HepG2 (cell line): ENCODE results near the gene HORMAD2. TPM values are rescaled to one million over a fixed set of nuclear protein-coding genes. Genes with fewer than 3 reads are reported as not detected.
A peak's percentile ranks its signal among the peaks of the same experiment; 100 is the strongest.

Experiments used
- GATAD2A ChIP-seq: IDR thresholded peaks from 2 replicates; pipeline ENCODE4 v1.6.1; 2016
- HNRNPUL1 ChIP-seq: fragments of 200-400 bp; formaldehyde crosslinking; IDR thresholded peaks from 2 replicates; pipeline ENCODE4 v1.6.1; 2017; ENCODE audit warnings: low read depth, mild to moderate bottlenecking, low read length, moderate library complexity
- KDM4B ChIP-seq: sonication (generic); formaldehyde crosslinking; IDR thresholded peaks from 2 replicates; pipeline ENCODE4 v1.4.0; 2020; ENCODE audit warnings: missing genetic modification reagents
- RBM39 ChIP-seq: fragments of 200-400 bp; formaldehyde crosslinking; IDR thresholded peaks from one replicate; pipeline ENCODE4 v1.6.1; 2018; ENCODE audit warnings: antibody characterized with exemption, mild to moderate bottlenecking, low read depth, low read length; ENCODE audit not compliant: poor library complexity, severe bottlenecking
- RNF2 ChIP-seq: fragments of 450-650 bp; conservative IDR thresholded peaks from 2 replicates; pipeline ENCODE4 v1.6.1; 2016; ENCODE audit warnings: low read depth
- SALL1 ChIP-seq: sonication (generic); formaldehyde crosslinking; IDR thresholded peaks from 2 replicates; pipeline ENCODE4 v1.8.0; 2022; ENCODE audit warnings: mild to moderate bottlenecking, missing genetic modification reagents
- TAF15 ChIP-seq: fragments of 200-400 bp; formaldehyde crosslinking; IDR thresholded peaks from one replicate; pipeline ENCODE4 v1.6.1; 2018; ENCODE audit warnings: mild to moderate bottlenecking, low read depth, low read length; ENCODE audit not compliant: poor library complexity, severe bottlenecking
- ZNF205 ChIP-seq: IDR thresholded peaks from 2 replicates; pipeline ENCODE4 v1.6.1; 2018; ENCODE audit warnings: missing biosample characterization, missing genetic modification reagents
- ZNF644 ChIP-seq: IDR thresholded peaks from 2 replicates; pipeline ENCODE4 v1.6.1; 2016; ENCODE audit warnings: low read depth
- ZNF772 ChIP-seq: sonication (generic); formaldehyde crosslinking; IDR thresholded peaks from 2 replicates; pipeline ENCODE4 v1.5.0; 2020; ENCODE audit warnings: mild to moderate bottlenecking, missing genetic modification reagents
- ZSCAN12 ChIP-seq: sonication (generic); formaldehyde crosslinking; IDR thresholded peaks from 2 replicates; pipeline ENCODE4 v1.9.0; 2021; ENCODE audit warnings: mild to moderate bottlenecking, missing genetic modification reagents
- polyA plus RNA-seq, 8 experiments: library from polyadenylated mRNA; depleted of rRNA in 3 of 8; stranded (reverse) in 7 of 8; unstranded in 1 of 8; fragments of >200 nt; fragmentation: Illumina TruSeq in 4 of 8; extraction: Trizol in 4 of 8; gene quantifications; 2 replicates each; pipeline versions ENCODE4 v1.2.1 to v1.2.3, GENCODE V29; 2011 to 2016; ENCODE audit warnings: low read depth in 4 of 8, missing spikeins in 1 of 8, mixed read lengths in 1 of 8; ENCODE audit not compliant: insufficient read depth in 1 of 8
- total RNA-seq, 5 experiments: library from RNA; depleted of rRNA; stranded (reverse); fragments of >200 nt; fragmentation: Illumina TruSeq; extraction: Trizol; gene quantifications; 2 replicates each; pipeline ENCODE4 v1.2.3, GENCODE V29; 2016; ENCODE audit warnings: low read depth in 1 of 5
- TF ChIP-seq, protein P1 (sequence below): sonication (generic); formaldehyde crosslinking; IDR thresholded peaks from 2 replicates; pipeline ENCODE4 v1.4.0; 2020; ENCODE audit warnings: missing genetic modification reagents, borderline replicate concordance
- TF ChIP-seq, protein P2 (sequence below): IDR thresholded peaks from 2 replicates; pipeline ENCODE4 v1.6.1; 2018; ENCODE audit warnings: missing genetic modification reagents, mild to moderate bottlenecking, missing compliant biosample characterization
- TF ChIP-seq, protein P3 (sequence below): sonication (generic); formaldehyde crosslinking; IDR thresholded peaks from 2 replicates; pipeline ENCODE4 v1.5.0; 2020; ENCODE audit warnings: mild to moderate bottlenecking, missing genetic modification reagents, borderline replicate concordance
- TF ChIP-seq, protein P4 (sequence below): IDR thresholded peaks from 2 replicates; pipeline ENCODE4 v1.6.1; 2012; ENCODE audit warnings: inconsistent platforms

Gene HORMAD2
- total and polyA plus RNA-seq, 2 of the 13 experiments (the other 11 are each of a cell fraction or from before 2014, with no cell fraction given), result not detected

DNA sequence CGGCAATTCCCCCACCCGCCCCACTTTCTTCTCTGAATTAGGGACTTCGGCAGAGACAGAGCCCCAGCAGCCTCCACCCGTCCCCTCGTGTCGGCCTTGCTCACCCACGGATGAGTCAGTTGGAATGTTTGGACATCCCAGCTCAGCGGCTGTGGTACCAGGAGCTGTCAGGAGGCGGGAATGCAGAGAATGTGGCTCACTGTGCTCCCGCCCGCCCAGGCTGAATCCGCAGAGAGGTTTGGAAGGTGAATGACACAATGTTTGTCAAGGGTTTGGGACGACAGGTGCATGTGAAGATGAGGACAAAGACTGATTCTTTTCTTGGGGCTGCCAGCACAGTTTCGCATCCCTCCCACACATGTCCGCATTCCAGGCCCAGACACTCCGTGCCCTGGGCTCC lies 126.7 kb downstream of the HORMAD2 start (continued):
- TF ChIP-seq TAF15, result no peak
- no peak for TF ChIP-seq HNRNPUL1
- TF ChIP-seq ZSCAN12, result no peak
- TF ChIP-seq, protein P1, sequence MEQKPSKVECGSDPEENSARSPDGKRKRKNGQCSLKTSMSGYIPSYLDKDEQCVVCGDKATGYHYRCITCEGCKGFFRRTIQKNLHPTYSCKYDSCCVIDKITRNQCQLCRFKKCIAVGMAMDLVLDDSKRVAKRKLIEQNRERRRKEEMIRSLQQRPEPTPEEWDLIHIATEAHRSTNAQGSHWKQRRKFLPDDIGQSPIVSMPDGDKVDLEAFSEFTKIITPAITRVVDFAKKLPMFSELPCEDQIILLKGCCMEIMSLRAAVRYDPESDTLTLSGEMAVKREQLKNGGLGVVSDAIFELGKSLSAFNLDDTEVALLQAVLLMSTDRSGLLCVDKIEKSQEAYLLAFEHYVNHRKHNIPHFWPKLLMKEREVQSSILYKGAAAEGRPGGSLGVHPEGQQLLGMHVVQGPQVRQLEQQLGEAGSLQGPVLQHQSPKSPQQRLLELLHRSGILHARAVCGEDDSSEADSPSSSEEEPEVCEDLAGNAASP (CRISPR knock-in tag), result peak; percentile 78; the same call in 1 of the 2 replicates
- 0 out of 2 replicates have a peak, but pooled peaks have one; percentile 21 for TF ChIP-seq ZNF644 (CRISPR knock-in tag)
- TF ChIP-seq, protein P2, sequence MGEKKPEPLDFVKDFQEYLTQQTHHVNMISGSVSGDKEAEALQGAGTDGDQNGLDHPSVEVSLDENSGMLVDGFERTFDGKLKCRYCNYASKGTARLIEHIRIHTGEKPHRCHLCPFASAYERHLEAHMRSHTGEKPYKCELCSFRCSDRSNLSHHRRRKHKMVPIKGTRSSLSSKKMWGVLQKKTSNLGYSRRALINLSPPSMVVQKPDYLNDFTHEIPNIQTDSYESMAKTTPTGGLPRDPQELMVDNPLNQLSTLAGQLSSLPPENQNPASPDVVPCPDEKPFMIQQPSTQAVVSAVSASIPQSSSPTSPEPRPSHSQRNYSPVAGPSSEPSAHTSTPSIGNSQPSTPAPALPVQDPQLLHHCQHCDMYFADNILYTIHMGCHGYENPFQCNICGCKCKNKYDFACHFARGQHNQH, result peak; percentile 21; the same call in 1 of the 2 replicates
- TF ChIP-seq ZNF205 (CRISPR knock-in tag), result 0 out of 2 replicates have a peak, but pooled peaks have one; percentile 27
- TF ChIP-seq KDM4B (CRISPR knock-in tag), result 0 out of 2 replicates have a peak, but pooled peaks have one; percentile 21
- TF ChIP-seq GATAD2A (CRISPR knock-in tag), result peak; percentile 89
- TF ChIP-seq, protein P3, sequence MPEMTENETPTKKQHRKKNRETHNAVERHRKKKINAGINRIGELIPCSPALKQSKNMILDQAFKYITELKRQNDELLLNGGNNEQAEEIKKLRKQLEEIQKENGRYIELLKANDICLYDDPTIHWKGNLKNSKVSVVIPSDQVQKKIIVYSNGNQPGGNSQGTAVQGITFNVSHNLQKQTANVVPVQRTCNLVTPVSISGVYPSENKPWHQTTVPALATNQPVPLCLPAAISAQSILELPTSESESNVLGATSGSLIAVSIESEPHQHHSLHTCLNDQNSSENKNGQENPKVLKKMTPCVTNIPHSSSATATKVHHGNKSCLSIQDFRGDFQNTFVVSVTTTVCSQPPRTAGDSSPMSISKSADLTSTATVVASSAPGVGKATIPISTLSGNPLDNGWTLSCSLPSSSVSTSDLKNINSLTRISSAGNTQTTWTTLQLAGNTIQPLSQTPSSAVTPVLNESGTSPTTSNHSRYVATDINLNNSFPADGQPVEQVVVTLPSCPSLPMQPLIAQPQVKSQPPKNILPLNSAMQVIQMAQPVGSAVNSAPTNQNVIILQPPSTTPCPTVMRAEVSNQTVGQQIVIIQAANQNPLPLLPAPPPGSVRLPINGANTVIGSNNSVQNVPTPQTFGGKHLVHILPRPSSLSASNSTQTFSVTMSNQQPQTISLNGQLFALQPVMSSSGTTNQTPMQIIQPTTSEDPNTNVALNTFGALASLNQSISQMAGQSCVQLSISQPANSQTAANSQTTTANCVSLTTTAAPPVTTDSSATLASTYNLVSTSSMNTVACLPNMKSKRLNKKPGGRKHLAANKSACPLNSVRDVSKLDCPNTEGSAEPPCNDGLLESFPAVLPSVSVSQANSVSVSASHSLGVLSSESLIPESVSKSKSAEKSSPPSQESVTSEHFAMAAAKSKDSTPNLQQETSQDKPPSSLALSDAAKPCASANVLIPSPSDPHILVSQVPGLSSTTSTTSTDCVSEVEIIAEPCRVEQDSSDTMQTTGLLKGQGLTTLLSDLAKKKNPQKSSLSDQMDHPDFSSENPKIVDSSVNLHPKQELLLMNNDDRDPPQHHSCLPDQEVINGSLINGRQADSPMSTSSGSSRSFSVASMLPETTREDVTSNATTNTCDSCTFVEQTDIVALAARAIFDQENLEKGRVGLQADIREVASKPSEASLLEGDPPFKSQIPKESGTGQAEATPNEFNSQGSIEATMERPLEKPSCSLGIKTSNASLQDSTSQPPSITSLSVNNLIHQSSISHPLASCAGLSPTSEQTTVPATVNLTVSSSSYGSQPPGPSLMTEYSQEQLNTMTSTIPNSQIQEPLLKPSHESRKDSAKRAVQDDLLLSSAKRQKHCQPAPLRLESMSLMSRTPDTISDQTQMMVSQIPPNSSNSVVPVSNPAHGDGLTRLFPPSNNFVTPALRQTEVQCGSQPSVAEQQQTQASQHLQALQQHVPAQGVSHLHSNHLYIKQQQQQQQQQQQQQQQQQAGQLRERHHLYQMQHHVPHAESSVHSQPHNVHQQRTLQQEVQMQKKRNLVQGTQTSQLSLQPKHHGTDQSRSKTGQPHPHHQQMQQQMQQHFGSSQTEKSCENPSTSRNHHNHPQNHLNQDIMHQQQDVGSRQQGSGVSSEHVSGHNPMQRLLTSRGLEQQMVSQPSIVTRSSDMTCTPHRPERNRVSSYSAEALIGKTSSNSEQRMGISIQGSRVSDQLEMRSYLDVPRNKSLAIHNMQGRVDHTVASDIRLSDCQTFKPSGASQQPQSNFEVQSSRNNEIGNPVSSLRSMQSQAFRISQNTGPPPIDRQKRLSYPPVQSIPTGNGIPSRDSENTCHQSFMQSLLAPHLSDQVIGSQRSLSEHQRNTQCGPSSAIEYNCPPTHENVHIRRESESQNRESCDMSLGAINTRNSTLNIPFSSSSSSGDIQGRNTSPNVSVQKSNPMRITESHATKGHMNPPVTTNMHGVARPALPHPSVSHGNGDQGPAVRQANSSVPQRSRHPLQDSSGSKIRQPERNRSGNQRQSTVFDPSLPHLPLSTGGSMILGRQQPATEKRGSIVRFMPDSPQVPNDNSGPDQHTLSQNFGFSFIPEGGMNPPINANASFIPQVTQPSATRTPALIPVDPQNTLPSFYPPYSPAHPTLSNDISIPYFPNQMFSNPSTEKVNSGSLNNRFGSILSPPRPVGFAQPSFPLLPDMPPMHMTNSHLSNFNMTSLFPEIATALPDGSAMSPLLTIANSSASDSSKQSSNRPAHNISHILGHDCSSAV (CRISPR knock-in tag), result no peak
- no peak for TF ChIP-seq RNF2
- TF ChIP-seq, protein P4, sequence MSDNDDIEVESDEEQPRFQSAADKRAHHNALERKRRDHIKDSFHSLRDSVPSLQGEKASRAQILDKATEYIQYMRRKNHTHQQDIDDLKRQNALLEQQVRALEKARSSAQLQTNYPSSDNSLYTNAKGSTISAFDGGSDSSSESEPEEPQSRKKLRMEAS, result peak; percentile 81
- TF ChIP-seq ZNF772 (CRISPR knock-in tag), result no peak
- peak; percentile 80 for TF ChIP-seq SALL1 (CRISPR knock-in tag)
- no peak for TF ChIP-seq RBM39
